ENCODE results near the gene OPCML. TPM values are rescaled to one million over a fixed set of nuclear protein-coding genes. Genes with fewer than 3 reads are reported as not detected.

OPCML gene
- total and polyA plus RNA-seq, 2 of the 13 experiments (the other 11 are each of a cell fraction or from before 2014, with no cell fraction given): not detected

DNA sequence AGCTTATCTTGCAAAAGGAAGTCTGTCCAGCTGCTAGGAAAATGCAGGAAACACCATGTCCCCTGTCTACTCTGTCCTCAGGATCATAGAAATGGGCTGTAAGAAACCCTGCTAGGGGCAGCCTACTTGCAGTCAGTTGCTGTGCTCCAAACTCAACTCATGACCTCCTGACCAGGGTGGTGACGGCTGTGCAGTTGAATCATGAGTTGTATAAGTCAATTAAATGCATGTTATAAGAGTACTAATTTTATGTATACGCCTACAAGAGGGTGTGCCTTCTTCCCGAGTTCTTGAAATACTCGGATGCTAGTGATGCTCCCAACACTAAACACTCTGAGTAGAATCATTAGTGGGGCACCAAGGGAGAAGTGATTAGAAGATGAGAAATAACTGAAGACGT lies 776.4 kb downstream of the OPCML start:
- DNase-seq (ENCODE audit: low spot score): no peak
- ChIA-PET CTCF (ENCODE audit: low intra/inter-chr PET ratio, low total read pairs) (no interaction called here), POLR2A (no interaction called here)
- no peak for ATAC-seq
- Histone ChIP-seq H3K79me2 (ENCODE audit: insufficient read depth, low read length) (no peaks in the 10 kb centered on the region), H3K27me3 (ENCODE audit: control insufficient read depth in 1 of 2, insufficient read depth in 2 of 2, low read length in 2 of 2) (no peaks in the 10 kb centered on the region), H3K4me2 (ENCODE audit: low read depth, low read length) (no peak overlapping the region), H3K9me3 (ENCODE audit: low read length) (peaks cover 34% of the 10 kb centered on the region), H4K20me1 (ENCODE audit: insufficient read depth, low read length) (no peaks in the 10 kb centered on the region), H3K27ac (ENCODE audit: extremely low read length, insufficient read depth, low read length) (no peak overlapping the region), H3K36me3 (replicated peaks in 1 of 2; ENCODE audit: control insufficient read depth in 1 of 2, insufficient read depth in 2 of 2, low read length in 2 of 2) (no peaks in the 10 kb centered on the region), H3K4me3 (replicated peaks in 1 of 3; ENCODE audit: insufficient read depth in 1 of 3, low read depth in 2 of 3, low read length in 3 of 3) (no peak overlapping the region), H3K4me1 (ENCODE audit: insufficient read depth, low read length) (no peaks in the 10 kb centered on the region), H3K9ac (ENCODE audit: insufficient read depth, low read depth, low read length) (no peak overlapping the region), H2AFZ (ENCODE audit: low read length) (no peak overlapping the region)
- intact Hi-C loops (cut with micrococcal nuclease; ENCODE audit: unreplicated experiment): no loop called here
- in situ Hi-C loops (cut with HindIII; ENCODE audit: extremely low pct_ligation_motif_present, low pct_unique_long_range_greater_than_20kb): no loop called here
- under 1% methylated on average over 5 of the region's 5 CpGs for WGBS (ENCODE audit: low lambda C conversion rate)
- no TSS peak for BruUV-seq (replicated peaks)
- no peak for FAIRE-seq
- TF ChIP-seq RORA (CRISPR knock-in tag; IDR thresholded peaks at IDR 0.05) (no peak), YY1 (IDR thresholded peaks at IDR 0.05; ENCODE audit: insufficient read depth, insufficient replicate concordance, low read depth, low read length) (no peak), SMARCE1 (IDR thresholded peaks at IDR 0.05; ENCODE audit: borderline replicate concordance) (no peak), BRF2 (CRISPR knock-in tag; IDR thresholded peaks at IDR 0.05) (no peak), ZNF570 (CRISPR knock-in tag; IDR thresholded peaks at IDR 0.05; ENCODE audit: borderline replicate concordance) (no peak), ZNF296 (CRISPR knock-in tag; conservative IDR thresholded peaks at IDR 0.05) (no peak), SAFB2 (CRISPR knock-in tag; IDR thresholded peaks at IDR 0.05; ENCODE audit: borderline replicate concordance, low read depth) (no peak), SNRNP70 (IDR thresholded peaks at IDR 0.05; ENCODE audit: low read depth, low read length) (no peak), ZNF251 (CRISPR knock-in tag; IDR thresholded peaks at IDR 0.05) (no peak), U2AF1 (optimal IDR thresholded peaks at IDR 0.05; ENCODE audit: low read depth, low read length) (no peak), ZIK1 (CRISPR knock-in tag; IDR thresholded peaks at IDR 0.05; ENCODE audit: borderline replicate concordance, low read depth) (no peak)
- TF ChIP-seq, protein P1, sequence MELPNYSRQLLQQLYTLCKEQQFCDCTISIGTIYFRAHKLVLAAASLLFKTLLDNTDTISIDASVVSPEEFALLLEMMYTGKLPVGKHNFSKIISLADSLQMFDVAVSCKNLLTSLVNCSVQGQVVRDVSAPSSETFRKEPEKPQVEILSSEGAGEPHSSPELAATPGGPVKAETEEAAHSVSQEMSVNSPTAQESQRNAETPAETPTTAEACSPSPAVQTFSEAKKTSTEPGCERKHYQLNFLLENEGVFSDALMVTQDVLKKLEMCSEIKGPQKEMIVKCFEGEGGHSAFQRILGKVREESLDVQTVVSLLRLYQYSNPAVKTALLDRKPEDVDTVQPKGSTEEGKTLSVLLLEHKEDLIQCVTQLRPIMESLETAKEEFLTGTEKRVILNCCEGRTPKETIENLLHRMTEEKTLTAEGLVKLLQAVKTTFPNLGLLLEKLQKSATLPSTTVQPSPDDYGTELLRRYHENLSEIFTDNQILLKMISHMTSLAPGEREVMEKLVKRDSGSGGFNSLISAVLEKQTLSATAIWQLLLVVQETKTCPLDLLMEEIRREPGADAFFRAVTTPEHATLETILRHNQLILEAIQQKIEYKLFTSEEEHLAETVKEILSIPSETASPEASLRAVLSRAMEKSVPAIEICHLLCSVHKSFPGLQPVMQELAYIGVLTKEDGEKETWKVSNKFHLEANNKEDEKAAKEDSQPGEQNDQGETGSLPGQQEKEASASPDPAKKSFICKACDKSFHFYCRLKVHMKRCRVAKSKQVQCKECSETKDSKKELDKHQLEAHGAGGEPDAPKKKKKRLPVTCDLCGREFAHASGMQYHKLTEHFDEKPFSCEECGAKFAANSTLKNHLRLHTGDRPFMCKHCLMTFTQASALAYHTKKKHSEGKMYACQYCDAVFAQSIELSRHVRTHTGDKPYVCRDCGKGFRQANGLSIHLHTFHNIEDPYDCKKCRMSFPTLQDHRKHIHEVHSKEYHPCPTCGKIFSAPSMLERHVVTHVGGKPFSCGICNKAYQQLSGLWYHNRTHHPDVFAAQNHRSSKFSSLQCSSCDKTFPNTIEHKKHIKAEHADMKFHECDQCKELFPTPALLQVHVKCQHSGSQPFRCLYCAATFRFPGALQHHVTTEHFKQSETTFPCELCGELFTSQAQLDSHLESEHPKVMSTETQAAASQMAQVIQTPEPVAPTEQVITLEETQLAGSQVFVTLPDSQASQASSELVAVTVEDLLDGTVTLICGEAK (IDR thresholded peaks at IDR 0.05): no peak
- TF ChIP-seq, protein P1 (CRISPR knock-in tag; IDR thresholded peaks at IDR 0.05): no peak
- TF ChIP-seq, protein P2, sequence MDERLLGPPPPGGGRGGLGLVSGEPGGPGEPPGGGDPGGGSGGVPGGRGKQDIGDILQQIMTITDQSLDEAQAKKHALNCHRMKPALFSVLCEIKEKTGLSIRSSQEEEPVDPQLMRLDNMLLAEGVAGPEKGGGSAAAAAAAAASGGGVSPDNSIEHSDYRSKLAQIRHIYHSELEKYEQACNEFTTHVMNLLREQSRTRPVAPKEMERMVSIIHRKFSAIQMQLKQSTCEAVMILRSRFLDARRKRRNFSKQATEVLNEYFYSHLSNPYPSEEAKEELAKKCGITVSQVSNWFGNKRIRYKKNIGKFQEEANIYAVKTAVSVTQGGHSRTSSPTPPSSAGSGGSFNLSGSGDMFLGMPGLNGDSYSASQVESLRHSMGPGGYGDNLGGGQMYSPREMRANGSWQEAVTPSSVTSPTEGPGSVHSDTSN (CRISPR knock-in tag; IDR thresholded peaks at IDR 0.05): no peak

Data from HepG2 (cell line).